Cardiac fibroblast (primary cell): ENCODE results near the gene PYGM.

Source experiments
- DNase-seq, 2 donors: peaks; one replicate each; pipeline versions ENCODE4 v3.0.0 to v3.0.0-alpha.2; 2010; ENCODE audit warnings: low read depth in 2 of 2
- H3K4me3 ChIP-seq, 2 donors: replicated peaks in 1 of 2; 1 replicate in 1 of 2; 2 replicates in 1 of 2; pipeline ENCODE4 v1.5.1; 2011; ENCODE audit warnings: low read depth in 2 of 2, low read length in 2 of 2, mild to moderate bottlenecking in 2 of 2, moderate library complexity in 1 of 2
- TF ChIP-seq, protein P1 (sequence below): IDR thresholded peaks from one replicate; pipeline ENCODE4 v1.5.1; 2011; ENCODE audit warnings: low read depth, mild to moderate bottlenecking, low read length, inconsistent platforms

PYGM gene

DNA sequence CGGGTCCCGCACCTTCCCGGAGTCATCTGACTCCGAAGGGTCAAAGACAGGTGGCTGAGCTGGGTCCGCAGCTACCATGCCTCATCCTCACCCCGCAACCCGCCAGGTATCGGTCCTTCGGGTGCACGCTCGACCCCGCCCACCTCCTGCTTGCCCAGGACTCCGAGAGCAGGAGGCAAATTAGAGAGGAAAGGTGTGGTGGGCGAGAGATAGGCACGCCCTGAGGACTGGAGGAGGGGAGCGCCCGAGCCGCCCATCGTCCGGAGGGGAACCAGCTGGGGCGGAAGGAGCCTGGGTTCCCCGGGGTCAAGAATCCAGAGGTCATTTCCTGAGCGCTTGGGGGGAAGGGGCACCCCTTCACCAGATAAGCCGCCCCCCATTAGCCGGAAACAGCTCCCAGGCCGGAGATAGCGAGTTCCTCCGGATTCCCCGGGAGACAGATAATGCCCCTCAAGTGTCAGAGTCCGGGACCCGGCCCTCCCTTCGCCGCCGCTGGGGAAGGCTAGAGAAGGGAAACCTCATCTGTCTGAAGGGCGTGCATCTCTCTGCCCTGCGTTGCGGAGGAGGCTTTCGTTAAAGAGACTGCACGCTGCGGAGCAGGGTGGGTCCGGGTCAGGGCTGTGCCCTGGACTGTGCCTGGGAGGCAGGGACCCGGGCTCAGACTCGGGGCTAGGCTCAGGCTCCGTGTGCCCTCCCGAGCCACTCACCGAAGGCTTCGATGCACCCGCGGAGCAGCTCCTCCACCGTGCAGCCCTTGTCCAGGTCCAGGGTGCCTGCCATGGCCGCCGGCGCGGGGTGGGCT, 17.5 kb downstream of the PYGM start:
- peak overlapping the region; percentile 36 to 46 for H3K4me3 ChIP-seq
- TF ChIP-seq, protein P1, sequence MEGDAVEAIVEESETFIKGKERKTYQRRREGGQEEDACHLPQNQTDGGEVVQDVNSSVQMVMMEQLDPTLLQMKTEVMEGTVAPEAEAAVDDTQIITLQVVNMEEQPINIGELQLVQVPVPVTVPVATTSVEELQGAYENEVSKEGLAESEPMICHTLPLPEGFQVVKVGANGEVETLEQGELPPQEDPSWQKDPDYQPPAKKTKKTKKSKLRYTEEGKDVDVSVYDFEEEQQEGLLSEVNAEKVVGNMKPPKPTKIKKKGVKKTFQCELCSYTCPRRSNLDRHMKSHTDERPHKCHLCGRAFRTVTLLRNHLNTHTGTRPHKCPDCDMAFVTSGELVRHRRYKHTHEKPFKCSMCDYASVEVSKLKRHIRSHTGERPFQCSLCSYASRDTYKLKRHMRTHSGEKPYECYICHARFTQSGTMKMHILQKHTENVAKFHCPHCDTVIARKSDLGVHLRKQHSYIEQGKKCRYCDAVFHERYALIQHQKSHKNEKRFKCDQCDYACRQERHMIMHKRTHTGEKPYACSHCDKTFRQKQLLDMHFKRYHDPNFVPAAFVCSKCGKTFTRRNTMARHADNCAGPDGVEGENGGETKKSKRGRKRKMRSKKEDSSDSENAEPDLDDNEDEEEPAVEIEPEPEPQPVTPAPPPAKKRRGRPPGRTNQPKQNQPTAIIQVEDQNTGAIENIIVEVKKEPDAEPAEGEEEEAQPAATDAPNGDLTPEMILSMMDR = no peak
- DNase-seq = no peak

GRCh38 chr11:64741375-64742086, 18.2 kb downstream of the PYGM start:
- no peak overlapping the region for H3K4me3 ChIP-seq
- TF ChIP-seq, protein P1 = no peak
- DNase-seq = no peak

DNA sequence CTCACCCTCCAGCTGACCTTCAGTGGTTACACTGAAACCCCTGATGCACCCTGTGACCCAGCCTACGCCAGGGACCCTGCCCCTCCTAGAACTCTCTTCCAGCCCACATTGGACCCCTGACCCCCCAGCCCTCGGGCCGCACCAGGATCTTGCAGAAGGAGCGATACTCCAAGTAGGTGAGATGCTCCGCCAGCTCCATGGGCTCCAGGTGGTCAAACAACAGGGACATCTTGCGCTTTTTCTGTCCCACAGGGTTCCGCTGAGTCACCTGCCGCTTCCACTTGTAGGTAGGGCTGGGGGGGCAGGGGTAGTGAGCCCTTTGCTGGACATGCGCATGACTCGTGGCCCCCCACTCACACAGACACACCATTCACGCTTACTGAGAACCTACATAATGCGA, 19.9 kb downstream of the PYGM start:
- no peak for DNase-seq
- no peak overlapping the region for H3K4me3 ChIP-seq
- TF ChIP-seq, protein P1 = no peak

DNA sequence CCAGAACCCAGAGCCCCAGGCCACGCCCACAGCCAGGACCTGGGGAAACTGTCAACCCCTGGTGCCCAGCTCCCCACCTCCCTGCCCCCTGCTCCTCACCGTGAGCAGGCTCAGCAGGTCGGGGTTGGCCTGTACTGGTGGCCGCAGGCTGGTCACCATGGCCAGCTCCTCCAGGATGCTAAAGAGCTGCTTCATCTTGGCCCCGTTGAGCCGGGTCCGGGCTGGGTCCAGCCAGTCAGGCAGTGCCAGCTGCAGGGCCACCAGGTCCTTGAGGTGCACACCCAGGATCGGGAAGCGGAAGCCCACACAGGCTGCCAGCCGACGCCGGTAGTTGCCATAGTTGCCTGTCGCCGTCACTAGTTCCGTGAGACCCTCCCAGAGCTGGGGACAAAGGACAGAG, 23.1 kb downstream of the PYGM start:
- no peak overlapping the region for H3K4me3 ChIP-seq
- TF ChIP-seq, protein P1 = no peak
- DNase-seq = no peak

GRCh38 chr11:64735725-64736259, 24.0 kb downstream of the PYGM start:
- H3K4me3 ChIP-seq = no peak overlapping the region
- TF ChIP-seq, protein P1 = no peak
- no peak for DNase-seq

- TF ChIP-seq, protein P1 = no peak
- no peak for DNase-seq
- H3K4me3 ChIP-seq = no peak overlapping the region
These were observed 24.7 kb downstream of the PYGM start for GRCh38 chr11:64734811-64735724.
